ENCODE results near the gene SNTN. TPM values are rescaled to one million over a fixed set of nuclear protein-coding genes. Genes with fewer than 3 reads are reported as not detected.
"Not testable (repeated sequence)": the region's sequence is repeated elsewhere in the genome, so short reads cannot be mapped to it uniquely, and the experiment has no call there.

SNTN gene
- total RNA-seq, 2 experiments from 2014 or later, result not detected

- H3K9me3 Mint-ChIP-seq (ENCODE audit: low read depth); ATAC-seq; H3K4me1 Mint-ChIP-seq; H3K4me3 Mint-ChIP-seq; H3K27ac Mint-ChIP-seq; DNase-seq; H3K27me3 Mint-ChIP-seq; H3K36me3 Mint-ChIP-seq; CTCF ChIA-PET: not testable (repeated sequence)
These were observed 7.3 kb upstream of the SNTN start for GRCh38 chr3:63644928-63645781.

- CTCF ChIA-PET, result no interaction called here
- Mint-ChIP-seq H3K27me3 (no peaks in the 10 kb centered on the region), H3K36me3 (no peaks in the 10 kb centered on the region), H3K4me3 (no peak overlapping the region), H3K9me3 (ENCODE audit: low read depth) (no peaks in the 10 kb centered on the region), H3K27ac (no peak overlapping the region), H3K4me1 (no peaks in the 10 kb centered on the region)
- no peak for DNase-seq
- no peak for ATAC-seq
These were observed 1.7 kb downstream of the SNTN start for GRCh38 chr3:63654211-63654610.

- H3K4me3 Mint-ChIP-seq, result no peak overlapping the region
- no peaks in the 10 kb centered on the region for H3K9me3 Mint-ChIP-seq (ENCODE audit: low read depth)
- DNase-seq (no peak), ATAC-seq (no peak)
- no peaks in the 10 kb centered on the region for H3K4me1 Mint-ChIP-seq
- CTCF ChIA-PET, result no interaction called here
- no peaks in the 10 kb centered on the region for H3K27me3 Mint-ChIP-seq
- no peaks in the 10 kb centered on the region for H3K36me3 Mint-ChIP-seq
- no peak overlapping the region for H3K27ac Mint-ChIP-seq
These were observed 2.5 kb downstream of the SNTN start for GRCh38 chr3:63654931-63655330.

- Mint-ChIP-seq H3K4me1 (no peaks in the 10 kb centered on the region), H3K36me3 (no peaks in the 10 kb centered on the region), H3K4me3 (no peak overlapping the region), H3K27me3 (no peaks in the 10 kb centered on the region), H3K27ac (no peak overlapping the region), H3K9me3 (ENCODE audit: low read depth) (no peaks in the 10 kb centered on the region)
- CTCF ChIA-PET, result no interaction called here
- DNase-seq (no peak), ATAC-seq (no peak)
These were observed 3.0 kb downstream of the SNTN start for GRCh38 chr3:63655519-63655918.

GRCh38 chr3:63656786-63657185, 4.3 kb downstream of the SNTN start:
- CTCF ChIA-PET, result no interaction called here
- no peak for DNase-seq
- Mint-ChIP-seq H3K4me3 (no peak overlapping the region), H3K27ac (no peak overlapping the region), H3K4me1 (no peaks in the 10 kb centered on the region), H3K9me3 (ENCODE audit: low read depth) (no peaks in the 10 kb centered on the region), H3K36me3 (no peaks in the 10 kb centered on the region), H3K27me3 (no peaks in the 10 kb centered on the region)
- ATAC-seq, result no peak

GRCh38 chr3:63661242-63661641, 8.8 kb downstream of the SNTN start:
- DNase-seq (no peak), ATAC-seq (no peak)
- H3K36me3 Mint-ChIP-seq, result no peaks in the 10 kb centered on the region
- peaks cover 3% of the 10 kb centered on the region for H3K9me3 Mint-ChIP-seq (ENCODE audit: low read depth)
- no peaks in the 10 kb centered on the region for H3K27me3 Mint-ChIP-seq
- CTCF ChIA-PET, result interaction anchor here (1.4 kb wide), 1 partner anchor 158 kb away, joined by 3 read pairs; the partner anchor contains the start of gene C3orf49
- no peak overlapping the region for H3K4me3 Mint-ChIP-seq
- no peak overlapping the region for H3K27ac Mint-ChIP-seq
- H3K4me1 Mint-ChIP-seq, result no peaks in the 10 kb centered on the region

GRCh38 chr3:63662011-63662410, 9.5 kb downstream of the SNTN start:
- no peak for ATAC-seq
- no peaks in the 10 kb centered on the region for H3K4me1 Mint-ChIP-seq
- no peaks in the 10 kb centered on the region for H3K36me3 Mint-ChIP-seq
- H3K27me3 Mint-ChIP-seq, result no peaks in the 10 kb centered on the region
- CTCF ChIA-PET, result interaction anchor here (1.4 kb wide), 1 partner anchor 157 kb away, joined by 3 read pairs; the partner anchor contains the start of gene C3orf49
- peaks cover 3% of the 10 kb centered on the region for H3K9me3 Mint-ChIP-seq (ENCODE audit: low read depth)
- H3K27ac Mint-ChIP-seq, result no peak overlapping the region
- DNase-seq, result no peak
- H3K4me3 Mint-ChIP-seq, result no peak overlapping the region

GRCh38 chr3:63662500-63662899, 10.0 kb downstream of the SNTN start:
- Mint-ChIP-seq H3K9me3 (ENCODE audit: low read depth) (peaks cover 3% of the 10 kb centered on the region), H3K36me3 (no peaks in the 10 kb centered on the region), H3K27me3 (no peaks in the 10 kb centered on the region), H3K4me1 (no peaks in the 10 kb centered on the region), H3K27ac (no peak overlapping the region), H3K4me3 (no peak overlapping the region)
- ATAC-seq, result no peak
- no peak for DNase-seq
- CTCF ChIA-PET, result no interaction called here

GRCh38 chr3:63670544-63670943, 18.1 kb downstream of the SNTN start:
- CTCF ChIA-PET, result no interaction called here
- DNase-seq (no peak), ATAC-seq (no peak)
- Mint-ChIP-seq H3K9me3 (ENCODE audit: low read depth) (no peaks in the 10 kb centered on the region), H3K36me3 (no peaks in the 10 kb centered on the region), H3K4me1 (no peaks in the 10 kb centered on the region), H3K27me3 (no peaks in the 10 kb centered on the region), H3K4me3 (no peak overlapping the region), H3K27ac (no peak overlapping the region)

- Mint-ChIP-seq H3K4me3 (no peak overlapping the region), H3K27me3 (no peaks in the 10 kb centered on the region), H3K27ac (no peak overlapping the region), H3K4me1 (no peaks in the 10 kb centered on the region), H3K36me3 (no peaks in the 10 kb centered on the region), H3K9me3 (ENCODE audit: low read depth) (no peaks in the 10 kb centered on the region)
- ATAC-seq (no peak), DNase-seq (no peak)
- CTCF ChIA-PET, result no interaction called here
These were observed 20.6 kb downstream of the SNTN start for GRCh38 chr3:63673111-63673510.

- CTCF ChIA-PET, result no interaction called here
- H3K27me3 Mint-ChIP-seq, result no peaks in the 10 kb centered on the region
- H3K4me1 Mint-ChIP-seq, result no peaks in the 10 kb centered on the region
- H3K36me3 Mint-ChIP-seq, result no peaks in the 10 kb centered on the region
- H3K9me3 Mint-ChIP-seq (ENCODE audit: low read depth), result no peaks in the 10 kb centered on the region
- no peak for ATAC-seq
- no peak for DNase-seq
- H3K4me3 Mint-ChIP-seq, result no peak overlapping the region
- H3K27ac Mint-ChIP-seq, result no peak overlapping the region
These were observed 22.1 kb downstream of the SNTN start for GRCh38 chr3:63674586-63674985.

- no peak overlapping the region for H3K4me3 Mint-ChIP-seq
- CTCF ChIA-PET, result no interaction called here
These were observed 26.7 kb downstream of the SNTN start for GRCh38 chr3:63679186-63679585.

GRCh38 chr3:63684081-63684480, 31.6 kb downstream of the SNTN start:
- no peaks in the 10 kb centered on the region for H3K36me3 Mint-ChIP-seq
- CTCF ChIA-PET, result no interaction called here
- DNase-seq (no peak), ATAC-seq (no peak)
- H3K4me3 Mint-ChIP-seq, result no peak overlapping the region
- no peaks in the 10 kb centered on the region for H3K4me1 Mint-ChIP-seq
- no peak overlapping the region for H3K27ac Mint-ChIP-seq
- H3K27me3 Mint-ChIP-seq, result no peaks in the 10 kb centered on the region
- no peaks in the 10 kb centered on the region for H3K9me3 Mint-ChIP-seq (ENCODE audit: low read depth)

More at GRCh38 chr3:63679186-63679585, 26.7 kb downstream of the SNTN start:
- DNase-seq (no peak), ATAC-seq (no peak)
- Mint-ChIP-seq H3K36me3 (no peaks in the 10 kb centered on the region), H3K4me1 (no peaks in the 10 kb centered on the region), H3K9me3 (ENCODE audit: low read depth) (no peaks in the 10 kb centered on the region), H3K27ac (no peak overlapping the region), H3K27me3 (no peaks in the 10 kb centered on the region)

GRCh38 chr3:63685340-63685739, 32.9 kb downstream of the SNTN start:
- H3K27me3 Mint-ChIP-seq, result no peaks in the 10 kb centered on the region
- CTCF ChIA-PET, result no interaction called here
- ATAC-seq (no peak), DNase-seq (no peak)
- H3K9me3 Mint-ChIP-seq (ENCODE audit: low read depth), result no peaks in the 10 kb centered on the region
- H3K27ac Mint-ChIP-seq, result no peak overlapping the region
- no peaks in the 10 kb centered on the region for H3K4me1 Mint-ChIP-seq
- no peaks in the 10 kb centered on the region for H3K36me3 Mint-ChIP-seq
- H3K4me3 Mint-ChIP-seq, result no peak overlapping the region

Measured in activated CD8-positive, alpha-beta memory T cell treated with anti-CD3 and anti-CD28 coated beads, Interleukin-2, amount 10 ng/mL, durations not matched to agents 7 days and 5 days (primary cell).